Activated CD4-positive, CD25-positive, alpha-beta regulatory T cell treated with anti-CD3 and anti-CD28 coated beads, Interleukin-2, amount 50 U/mL, for 24 hours (primary cell): Measurements from ENCODE around the gene LRPAP1.
"Not testable (repeated sequence)": the region's sequence is repeated elsewhere in the genome, so short reads cannot be mapped to it uniquely, and the experiment has no call there.

ENCODE experiments used
- ATAC-seq, 2 donors: fragments of 150-1000 bp; cut with Tn5 transposase; one replicate each; pipeline ENCODE4 v1.10.0; 2021; ENCODE audit warnings: mild to moderate bottlenecking in 1 of 2, moderate library complexity in 1 of 2

The LRPAP1 gene

GRCh38 chr4:3559381-3560290 is 27.4 kb upstream of the LRPAP1 start:
- not testable (repeated sequence) for ATAC-seq

GRCh38 chr4:3558514-3558836 is 26.3 kb upstream of the LRPAP1 start:
- not testable (repeated sequence) for ATAC-seq

- not testable (repeated sequence) for ATAC-seq
Observed at GRCh38 chr4:3557676-3558513, 25.7 kb upstream of the LRPAP1 start.

GRCh38 chr4:3557088-3557492 is 24.9 kb upstream of the LRPAP1 start:
- ATAC-seq: not testable (repeated sequence)

- ATAC-seq: not testable (repeated sequence)
Observed at GRCh38 chr4:3556244-3556867, 24.1 kb upstream of the LRPAP1 start.

GRCh38 chr4:3555459-3556070 is 23.3 kb upstream of the LRPAP1 start:
- ATAC-seq: not testable (repeated sequence)

GRCh38 chr4:3551366-3551765 is 19.1 kb upstream of the LRPAP1 start:
- ATAC-seq: not testable (repeated sequence)

GRCh38 chr4:3550792-3551325 is 18.6 kb upstream of the LRPAP1 start:
- ATAC-seq: not testable (repeated sequence)

GRCh38 chr4:3550041-3550440 is 17.8 kb upstream of the LRPAP1 start:
- not testable (repeated sequence) for ATAC-seq

- not testable (repeated sequence) for ATAC-seq
Observed at GRCh38 chr4:3549694-3550001, 17.4 kb upstream of the LRPAP1 start.

- ATAC-seq: not testable (repeated sequence)
Observed at GRCh38 chr4:3548991-3549693, 16.9 kb upstream of the LRPAP1 start.

GRCh38 chr4:3546721-3547120 is 14.5 kb upstream of the LRPAP1 start:
- ATAC-seq: not testable (repeated sequence)

- not testable (repeated sequence) for ATAC-seq
Observed at GRCh38 chr4:3545351-3545750, 13.1 kb upstream of the LRPAP1 start.

GRCh38 chr4:3544259-3545025 is 12.2 kb upstream of the LRPAP1 start:
- not testable (repeated sequence) for ATAC-seq

- not testable (repeated sequence) for ATAC-seq
Observed at GRCh38 chr4:3543415-3543814, 11.2 kb upstream of the LRPAP1 start.

- ATAC-seq: not testable (repeated sequence)
Observed at GRCh38 chr4:3538906-3539305, 6.7 kb upstream of the LRPAP1 start.

GRCh38 chr4:3535812-3536211 is 3.6 kb upstream of the LRPAP1 start:
- ATAC-seq: not testable (repeated sequence)

GRCh38 chr4:3533423-3533820 is 1.2 kb upstream of the LRPAP1 start:
- ATAC-seq: no peak

GRCh38 chr4:3532751-3533422 is 665 bp upstream of the LRPAP1 start:
- ATAC-seq: no peak

GRCh38 chr4:3531318-3531878 is 824 bp downstream of the LRPAP1 start:
- ATAC-seq: no peak
